OCI-LY7 (cell line): Measurements from ENCODE around the gene LSMEM2. TPM values are rescaled to one million over a fixed set of nuclear protein-coding genes. Genes with fewer than 3 reads are reported as not detected.

Source experiments
- BruUV-seq: library from RNA; stranded (reverse); fragments of 400-500 nt; replicated peaks from 2 replicates; lab custom pipeline; 2021; lab: Mats Ljungman, UMichigan
- CTCF ChIA-PET: fragments of 300-600 bp; sonication (Branson Sonifier 250); formaldehyde crosslinking; loops from one replicate; lab custom pipeline; 2022; ENCODE audit warnings: antibody characterized with exemption; ENCODE audit not compliant: unreplicated experiment; lab: Charles Lee
- POLR2A ChIA-PET: fragments of 300-600 bp; sonication (Branson Sonifier 250); formaldehyde crosslinking; loops from one replicate; lab custom pipeline; 2022; ENCODE audit warnings: antibody characterized with exemption; lab: Charles Lee
- DNase-seq: peaks from one replicate; pipeline ENCODE4 v3.0.0-alpha.2; 2015; ENCODE audit warnings: low spot score
- H2AFZ ChIP-seq: fragments of 200-600 bp; sonication (generic), shearing (Covaris generic); 2 replicates; pipeline ENCODE4 v1.6.1; 2014; ENCODE audit warnings: mild to moderate bottlenecking, antibody characterized with exemption, low read length, moderate library complexity
- H3K27ac ChIP-seq: fragments of 200-600 bp; sonication (generic); 2 replicates; pipeline ENCODE4 v1.5.1; 2014; ENCODE audit warnings: mixed run types, low read depth, mild to moderate bottlenecking, moderate library complexity, low read length, inconsistent platforms; ENCODE audit not compliant: poor library complexity, severe bottlenecking
- H3K36me3 ChIP-seq: fragments of 200-600 bp; sonication (generic); 2 replicates; pipeline ENCODE4 v1.6.1; 2014; ENCODE audit warnings: mild to moderate bottlenecking, antibody characterized with exemption, low read length, moderate library complexity, mixed read lengths; ENCODE audit not compliant: insufficient read depth
- H3K4me1 ChIP-seq: fragments of 200-600 bp; sonication (generic); 2 replicates; pipeline ENCODE4 v1.5.1; 2014; ENCODE audit warnings: mild to moderate bottlenecking, low read length; ENCODE audit not compliant: insufficient read depth, poor library complexity, severe bottlenecking
- H3K4me2 ChIP-seq: fragments of 200-600 bp; sonication (generic); 2 replicates; pipeline ENCODE4 v1.6.1; 2014; ENCODE audit warnings: mild to moderate bottlenecking, low read length
- H3K4me3 ChIP-seq: fragments of 200-600 bp; sonication (generic); 2 replicates; pipeline ENCODE4 v1.5.1; 2014; ENCODE audit warnings: mild to moderate bottlenecking, low read depth, low read length; ENCODE audit not compliant: poor library complexity, severe bottlenecking
- H3K79me2 ChIP-seq: fragments of 200-600 bp; sonication (generic); 2 replicates; pipeline ENCODE4 v1.6.1; 2016; ENCODE audit warnings: low read depth, mild to moderate bottlenecking, low read length, moderate library complexity, mixed read lengths; ENCODE audit not compliant: insufficient read depth
- H3K9me2 ChIP-seq: fragments of 200-600 bp; sonication (generic); 2 replicates; pipeline ENCODE4 v1.6.1; 2016; ENCODE audit warnings: mild to moderate bottlenecking, low read length, mixed read lengths; ENCODE audit not compliant: insufficient read depth
- H3K9me3 ChIP-seq: fragments of 200-600 bp; sonication (generic); 2 replicates; pipeline ENCODE4 v1.6.1; 2014; ENCODE audit warnings: mild to moderate bottlenecking, mixed run types, low read length, mixed read lengths
- H4K20me1 ChIP-seq: fragments of 200-600 bp; sonication (generic); 2 replicates; pipeline ENCODE4 v1.6.1; 2014; ENCODE audit warnings: mild to moderate bottlenecking, antibody characterized with exemption, low read length, moderate library complexity, mixed read lengths; ENCODE audit not compliant: insufficient read depth
- EZH2phosphoT487 ChIP-seq: fragments of 200-600 bp; sonication (generic); IDR thresholded peaks from 2 replicates; pipeline ENCODE4 v1.6.1; 2018; ENCODE audit warnings: low read depth, borderline replicate concordance, mild to moderate bottlenecking, mixed run types, antibody characterized with exemption, low read length, moderate library complexity, mixed read lengths
- intact Hi-C: fragments of 100-400 bp; cut with micrococcal nuclease; formaldehyde crosslinking; loops from one replicate; pipeline ENCODE4 v1.10.0; 2022; ENCODE audit not compliant: unreplicated experiment
- total RNA-seq, 2 experiments: library from RNA; depleted of rRNA in 1 of 2; stranded (reverse); fragments of >200 nt in 1 of 2; shearing (Covaris generic) in 1 of 2; gene quantifications; 2 replicates each; pipeline ENCODE4 v1.2.3, GENCODE V29; 2014 to 2022
- TF ChIP-seq, protein P1 (sequence below): fragments of 200-600 bp; sonication (generic); conservative IDR thresholded peaks from 2 replicates; pipeline ENCODE4 v1.5.1; 2014; ENCODE audit warnings: mild to moderate bottlenecking, antibody characterized with exemption, low read length, moderate library complexity, mixed read lengths

The LSMEM2 gene
- total RNA-seq, 2 experiments from 2014 or later = not detected

DNA sequence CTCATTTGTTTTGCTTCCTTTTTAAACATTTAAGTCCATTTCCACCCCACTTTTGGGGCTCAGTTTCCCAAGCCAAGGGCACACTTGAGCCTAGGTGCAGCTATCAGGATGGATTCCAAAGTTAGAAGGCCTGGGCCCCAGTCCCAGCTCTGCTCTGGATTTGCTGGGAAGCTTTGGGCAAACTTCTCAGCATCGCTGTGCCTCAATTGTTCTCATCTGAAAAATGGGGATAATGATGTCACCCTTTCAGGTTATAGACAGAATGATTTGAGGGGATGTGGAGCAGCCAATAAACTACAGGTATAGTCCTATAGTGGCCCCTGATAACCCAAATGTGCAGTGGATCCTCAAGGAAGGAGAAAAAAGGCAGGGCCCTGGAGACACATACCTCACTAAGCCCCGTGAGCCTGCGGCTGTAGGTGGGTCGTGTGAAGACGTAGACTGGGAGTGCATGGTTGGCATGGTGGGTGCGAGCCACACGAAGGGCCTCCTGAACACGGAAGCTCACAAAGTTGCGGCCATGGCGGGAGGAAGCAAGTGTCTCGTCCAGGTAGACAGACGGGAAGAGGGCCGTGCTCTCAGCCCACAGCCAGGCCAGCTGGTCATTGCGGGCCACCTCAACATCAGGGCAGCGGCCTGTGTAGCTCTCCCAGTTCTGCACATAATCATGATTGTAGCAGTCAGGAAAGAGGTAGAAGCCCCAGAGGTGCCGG, 40.5 kb downstream of the LSMEM2 start:
- Histone ChIP-seq H3K9me2 (no peaks in the 10 kb centered on the region), H3K4me3 (no peak overlapping the region), H3K4me2 (peak overlapping the region; percentile 73; the same call in 1 of the 2 replicates), H2AFZ (no peak overlapping the region), H4K20me1 (no peaks in the 10 kb centered on the region), H3K9me3 (no peaks in the 10 kb centered on the region), H3K27ac (peak overlapping the region; percentile 18), H3K36me3 (peaks cover 10% of the 10 kb centered on the region; the same call in 1 of the 2 replicates), H3K4me1 (peaks cover 49% of the 10 kb centered on the region), H3K79me2 (no peaks in the 10 kb centered on the region)
- intact Hi-C loops = no loop called here
- TF ChIP-seq, protein P1, sequence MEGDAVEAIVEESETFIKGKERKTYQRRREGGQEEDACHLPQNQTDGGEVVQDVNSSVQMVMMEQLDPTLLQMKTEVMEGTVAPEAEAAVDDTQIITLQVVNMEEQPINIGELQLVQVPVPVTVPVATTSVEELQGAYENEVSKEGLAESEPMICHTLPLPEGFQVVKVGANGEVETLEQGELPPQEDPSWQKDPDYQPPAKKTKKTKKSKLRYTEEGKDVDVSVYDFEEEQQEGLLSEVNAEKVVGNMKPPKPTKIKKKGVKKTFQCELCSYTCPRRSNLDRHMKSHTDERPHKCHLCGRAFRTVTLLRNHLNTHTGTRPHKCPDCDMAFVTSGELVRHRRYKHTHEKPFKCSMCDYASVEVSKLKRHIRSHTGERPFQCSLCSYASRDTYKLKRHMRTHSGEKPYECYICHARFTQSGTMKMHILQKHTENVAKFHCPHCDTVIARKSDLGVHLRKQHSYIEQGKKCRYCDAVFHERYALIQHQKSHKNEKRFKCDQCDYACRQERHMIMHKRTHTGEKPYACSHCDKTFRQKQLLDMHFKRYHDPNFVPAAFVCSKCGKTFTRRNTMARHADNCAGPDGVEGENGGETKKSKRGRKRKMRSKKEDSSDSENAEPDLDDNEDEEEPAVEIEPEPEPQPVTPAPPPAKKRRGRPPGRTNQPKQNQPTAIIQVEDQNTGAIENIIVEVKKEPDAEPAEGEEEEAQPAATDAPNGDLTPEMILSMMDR = no peak
- no peak for TF ChIP-seq EZH2phosphoT487
- no peak for DNase-seq
- ChIA-PET POLR2A (interaction anchor here (1.1 kb wide), 1 partner anchor 18 kb away, joined by 4 read pairs; no protein-coding TSS in a partner anchor), CTCF (no interaction called here)
- BruUV-seq = no TSS peak

- intact Hi-C loops = loop anchor here (5.0 kb wide), 1 partner anchor 93 kb away; no protein-coding TSS in a partner anchor
- H3K36me3 ChIP-seq = peaks cover 15% of the 10 kb centered on the region; the same call in 1 of the 2 replicates
- CTCF ChIA-PET = interaction anchor here (0.6 kb wide), 1 partner anchor 28 kb away, joined by 3 read pairs; no protein-coding TSS in a partner anchor
- no peak for DNase-seq
- BruUV-seq = TSS peak; percentile 35
- H3K4me1 ChIP-seq = peaks cover 49% of the 10 kb centered on the region
- H3K79me2 ChIP-seq = no peaks in the 10 kb centered on the region
- peak overlapping the region; percentile 72 for H3K4me3 ChIP-seq
- TF ChIP-seq EZH2phosphoT487 = no peak
- TF ChIP-seq, protein P1 = no peak
- H3K27ac ChIP-seq = peak overlapping the region; percentile 51
- no peaks in the 10 kb centered on the region for H3K9me2 ChIP-seq
- POLR2A ChIA-PET = interaction anchor here (0.9 to 1.1 kb wide), 2 partner anchors 14 to 17 kb away, joined by 5 to 6 read pairs; no protein-coding TSS in a partner anchor
- H3K4me2 ChIP-seq = peak overlapping the region; percentile 73
- no peaks in the 10 kb centered on the region for H4K20me1 ChIP-seq
- H2AFZ ChIP-seq = no peak overlapping the region
- no peaks in the 10 kb centered on the region for H3K9me3 ChIP-seq
Measured at GRCh38 chr3:50319894-50320625, 41.2 kb downstream of the LSMEM2 start.
